Activated CD8-positive, alpha-beta memory T cell treated with anti-CD3 and anti-CD28 coated beads for 24 hours (primary cell): ENCODE measurements around the gene DMRTC2.
A peak's percentile ranks its signal among the peaks of the same experiment; 100 is the strongest.

ENCODE experiments used
- DNase-seq: peaks from one replicate; pipeline ENCODE4 v3.0.0-alpha.2; 2020

Gene DMRTC2

GRCh38 chr19:41847351-41848105 lies 2.7 kb downstream of the DMRTC2 start:
- DNase-seq: no peak

GRCh38 chr19:41848666-41849065 lies 3.8 kb downstream of the DMRTC2 start:
- no peak for DNase-seq

GRCh38 chr19:41849067-41849466 lies 4.2 kb downstream of the DMRTC2 start:
- no peak for DNase-seq

- no peak for DNase-seq
Observed at GRCh38 chr19:41850381-41850780, 5.5 kb downstream of the DMRTC2 start.

GRCh38 chr19:41851456-41851855 lies 6.6 kb downstream of the DMRTC2 start:
- no peak for DNase-seq

GRCh38 chr19:41853344-41853743 lies 8.5 kb downstream of the DMRTC2 start:
- no peak for DNase-seq

GRCh38 chr19:41853768-41854167 lies 8.9 kb downstream of the DMRTC2 start:
- DNase-seq: no peak

GRCh38 chr19:41859213-41859617 lies 14.4 kb downstream of the DMRTC2 start:
- no peak for DNase-seq

- DNase-seq: peak; percentile 99
Observed at GRCh38 chr19:41859618-41860418, 15.0 kb downstream of the DMRTC2 start, which contains the start of gene RPS19. TSS of gene RPS19 (plus strand) at chr19:41860255. CDS start at chr19:41860775, 520 bp downstream.

- DNase-seq: no peak
Observed at GRCh38 chr19:41860419-41861115, 15.7 kb downstream of the DMRTC2 start.

GRCh38 chr19:41861116-41861768 lies 16.4 kb downstream of the DMRTC2 start:
- DNase-seq: no peak

- DNase-seq: no peak
Observed at GRCh38 chr19:41861846-41862245, 17.0 kb downstream of the DMRTC2 start.

GRCh38 chr19:41862445-41862986 lies 17.7 kb downstream of the DMRTC2 start:
- DNase-seq: no peak

- DNase-seq: no peak
Observed at GRCh38 chr19:41863209-41863931, 18.5 kb downstream of the DMRTC2 start.

GRCh38 chr19:41864374-41864773 lies 19.5 kb downstream of the DMRTC2 start:
- DNase-seq: no peak

- peak; percentile 65 for DNase-seq
Observed at GRCh38 chr19:41866284-41866683, 21.4 kb downstream of the DMRTC2 start.

- DNase-seq: no peak
Observed at GRCh38 chr19:41868120-41868988, 23.5 kb downstream of the DMRTC2 start.

GRCh38 chr19:41868989-41869300 lies 24.1 kb downstream of the DMRTC2 start:
- no peak for DNase-seq

- no peak for DNase-seq
Observed at GRCh38 chr19:41869374-41869955, 24.6 kb downstream of the DMRTC2 start.

GRCh38 chr19:41870401-41870873 lies 25.6 kb downstream of the DMRTC2 start:
- DNase-seq: peak; percentile 64
